ENCODE results near the gene MATN3. TPM values are rescaled to one million over a fixed set of nuclear protein-coding genes. Genes with fewer than 3 reads are reported as not detected.

The MATN3 gene
- total RNA-seq, 1 experiment from 2014 or later = 18.1 TPM

- H3K4me3 Mint-ChIP-seq (ENCODE audit: unreplicated experiment) = no peak overlapping the region
- no peaks in the 10 kb centered on the region for H3K9me3 Mint-ChIP-seq (ENCODE audit: unreplicated experiment)
- no peak for TF ChIP-seq CTCF (IDR thresholded peaks at IDR 0.05; ENCODE audit: insufficient read depth in 1 of 2, low read depth in 1 of 2, low read length in 1 of 2, severe bottlenecking in 1 of 2, unreplicated experiment in 1 of 2)
- POLR2A ChIA-PET = no interaction called here
- Histone ChIP-seq H3K36me3 (ENCODE audit: control insufficient read depth, insufficient read depth, low read length) (no peaks in the 10 kb centered on the region), H3K9me3 (no peaks in the 10 kb centered on the region), H3K27me3 (replicated peaks; ENCODE audit: control insufficient read depth, insufficient read depth, low read length) (no peaks in the 10 kb centered on the region), H3K4me3 (ENCODE audit: low read depth, low read length) (no peak overlapping the region), H3K4me1 (peaks cover 6% of the 10 kb centered on the region; the same call in 1 of the 2 replicates)
- H3K36me3 Mint-ChIP-seq (ENCODE audit: insufficient read depth, unreplicated experiment) = no peaks in the 10 kb centered on the region
- BruUV-seq (replicated peaks) = no TSS peak
- no peak overlapping the region for H3K27ac Mint-ChIP-seq (ENCODE audit: unreplicated experiment)
- peaks cover 7% of the 10 kb centered on the region for H3K4me1 Mint-ChIP-seq (ENCODE audit: low read depth, unreplicated experiment)
- CTCF ChIA-PET = no interaction called here
- intact Hi-C loops (cut with micrococcal nuclease; ENCODE audit: unreplicated experiment) = no loop called here
- no peak for DNase-seq
- no peaks in the 10 kb centered on the region for H3K27me3 Mint-ChIP-seq (ENCODE audit: insufficient read depth, unreplicated experiment)
Measured at GRCh38 chr2:19944205-19944845, 68.1 kb downstream of the MATN3 start.

GRCh38 chr2:19943189-19943588 is 69.3 kb downstream of the MATN3 start:
- Mint-ChIP-seq H3K4me3 (ENCODE audit: unreplicated experiment) (no peak overlapping the region), H3K27me3 (ENCODE audit: insufficient read depth, unreplicated experiment) (no peaks in the 10 kb centered on the region), H3K4me1 (ENCODE audit: low read depth, unreplicated experiment) (peaks cover 7% of the 10 kb centered on the region), H3K36me3 (ENCODE audit: insufficient read depth, unreplicated experiment) (no peaks in the 10 kb centered on the region), H3K9me3 (ENCODE audit: unreplicated experiment) (no peaks in the 10 kb centered on the region), H3K27ac (ENCODE audit: unreplicated experiment) (no peak overlapping the region)
- intact Hi-C loops (cut with micrococcal nuclease; ENCODE audit: unreplicated experiment) = no loop called here
- Histone ChIP-seq H3K36me3 (ENCODE audit: control insufficient read depth, insufficient read depth, low read length) (no peaks in the 10 kb centered on the region), H3K9me3 (no peaks in the 10 kb centered on the region), H3K4me3 (ENCODE audit: low read depth, low read length) (no peak overlapping the region), H3K4me1 (peaks cover 6% of the 10 kb centered on the region; the same call in 1 of the 2 replicates), H3K27me3 (replicated peaks; ENCODE audit: control insufficient read depth, insufficient read depth, low read length) (no peaks in the 10 kb centered on the region)
- no TSS peak for BruUV-seq (replicated peaks)
- ChIA-PET POLR2A (no interaction called here), CTCF (no interaction called here)
- DNase-seq = no peak
- TF ChIP-seq CTCF (IDR thresholded peaks at IDR 0.05; ENCODE audit: insufficient read depth in 1 of 2, low read depth in 1 of 2, low read length in 1 of 2, severe bottlenecking in 1 of 2, unreplicated experiment in 1 of 2) = no peak

- BruUV-seq (replicated peaks) = no TSS peak
- H3K36me3 ChIP-seq (ENCODE audit: control insufficient read depth, insufficient read depth, low read length) = no peaks in the 10 kb centered on the region
- CTCF ChIA-PET = no interaction called here
- H3K27me3 ChIP-seq (replicated peaks; ENCODE audit: control insufficient read depth, insufficient read depth, low read length) = no peaks in the 10 kb centered on the region
- Mint-ChIP-seq H3K4me1 (ENCODE audit: low read depth, unreplicated experiment) (peaks cover 7% of the 10 kb centered on the region), H3K4me3 (ENCODE audit: unreplicated experiment) (no peak overlapping the region), H3K27ac (ENCODE audit: unreplicated experiment) (no peak overlapping the region), H3K27me3 (ENCODE audit: insufficient read depth, unreplicated experiment) (no peaks in the 10 kb centered on the region), H3K9me3 (ENCODE audit: unreplicated experiment) (no peaks in the 10 kb centered on the region), H3K36me3 (ENCODE audit: insufficient read depth, unreplicated experiment) (no peaks in the 10 kb centered on the region)
- POLR2A ChIA-PET = no interaction called here
- no peak overlapping the region for H3K4me3 ChIP-seq (ENCODE audit: low read depth, low read length)
- intact Hi-C loops (cut with micrococcal nuclease; ENCODE audit: unreplicated experiment) = no loop called here
- no peak for DNase-seq
- no peaks in the 10 kb centered on the region for H3K9me3 ChIP-seq
- no peak for TF ChIP-seq CTCF (IDR thresholded peaks at IDR 0.05; ENCODE audit: insufficient read depth in 1 of 2, low read depth in 1 of 2, low read length in 1 of 2, severe bottlenecking in 1 of 2, unreplicated experiment in 1 of 2)
- H3K4me1 ChIP-seq = peaks cover 6% of the 10 kb centered on the region; the same call in 1 of the 2 replicates
Measured at GRCh38 chr2:19942199-19942598, 70.3 kb downstream of the MATN3 start.

Other genes starting within 250 kb of the MATN3 start
- gene TTC32, start 110.7 kb downstream of the MATN3 start, total RNA-seq (2022) = 15.5 and 16.8 TPM in 2 replicates
- gene WDR35, start 22.6 kb downstream of the MATN3 start, total RNA-seq (2022) = 7.2 and 8.1 TPM in 2 replicates
- gene LAPTM4A, start 39.0 kb upstream of the MATN3 start, total RNA-seq (2022) = 121 and 140 TPM in 2 replicates
- gene SDC1, start 212.5 kb upstream of the MATN3 start, total RNA-seq (2022) = 23.5 and 24.3 TPM in 2 replicates